ENCODE data around the gene COQ8A.

The COQ8A gene

GRCh38 chr1:226986496-226987178, 46.5 kb downstream of the COQ8A start:
- WGBS (ENCODE audit: extremely low coverage, insufficient coverage, insufficient read length): no CpG with 5 or more reads among the region's 21 CpGs
- no peak overlapping the region for H3K4ac ChIP-seq (ENCODE audit: low read depth, low read length)
- H3K9ac ChIP-seq (ENCODE audit: low read length): no peak overlapping the region
- H3K4me2 ChIP-seq (ENCODE audit: low read length): no peak overlapping the region
- H3K4me1 ChIP-seq (ENCODE audit: control insufficient read depth in 1 of 2, insufficient read depth in 2 of 2, low read length in 2 of 2): peaks cover 9 to 15% of the 10 kb centered on the region in 2 experiments
- H3K14ac ChIP-seq (ENCODE audit: low read length): no peak overlapping the region
- no peak overlapping the region for H3K23ac ChIP-seq (ENCODE audit: low read length)
- H3K27ac ChIP-seq (ENCODE audit: low read depth, low read length): no peak overlapping the region
- no peaks in the 10 kb centered on the region for H3K79me2 ChIP-seq (ENCODE audit: control insufficient read depth, insufficient read depth, low read length, poor library complexity)
- peaks cover 3 to 5% of the 10 kb centered on the region in 2 experiments for H3K36me3 ChIP-seq (ENCODE audit: control insufficient read depth in 1 of 2, insufficient read depth in 2 of 2, low read length in 2 of 2)
- DNase-seq: no peak
- H4K12ac ChIP-seq (ENCODE audit: low read depth, low read length): no peak overlapping the region
- no peak overlapping the region for H2BK120ac ChIP-seq (ENCODE audit: insufficient read depth, low read length, poor library complexity)
- no peaks in the 10 kb centered on the region for H3K79me1 ChIP-seq (ENCODE audit: low read length)
- no peaks in the 10 kb centered on the region for H3K27me3 ChIP-seq (ENCODE audit: insufficient read depth, low read length)
- H2AK5ac ChIP-seq (ENCODE audit: low read length): no peak overlapping the region
- H2AFZ ChIP-seq (ENCODE audit: insufficient read depth, low read length, poor library complexity): no peak overlapping the region
- no peak overlapping the region for H3K4me3 ChIP-seq (ENCODE audit: low read depth, low read length)
- no peak overlapping the region for H4K8ac ChIP-seq (ENCODE audit: low read depth, low read length)
- H3K9me3 ChIP-seq (ENCODE audit: insufficient read depth, low read depth, low read length): no peaks in the 10 kb centered on the region
- no peak overlapping the region for H4K91ac ChIP-seq (ENCODE audit: low read depth, low read length)
- no peak overlapping the region for H3K18ac ChIP-seq (ENCODE audit: low read length)
- H2BK12ac ChIP-seq (ENCODE audit: low read length): no peak overlapping the region
- no peak overlapping the region for H2BK5ac ChIP-seq (ENCODE audit: low read depth, low read length, poor library complexity)

- Histone ChIP-seq H3K27me3 (ENCODE audit: insufficient read depth, low read length) (no peaks in the 10 kb centered on the region), H4K91ac (ENCODE audit: low read depth, low read length) (no peak overlapping the region), H3K9ac (ENCODE audit: low read length) (no peak overlapping the region), H2BK5ac (ENCODE audit: low read depth, low read length, poor library complexity) (no peak overlapping the region), H3K18ac (ENCODE audit: low read length) (no peak overlapping the region), H3K4me2 (ENCODE audit: low read length) (no peak overlapping the region), H3K36me3 (ENCODE audit: control insufficient read depth in 1 of 2, insufficient read depth in 2 of 2, low read length in 2 of 2) (peaks cover 3 to 5% of the 10 kb centered on the region in 2 experiments), H2BK12ac (ENCODE audit: low read length) (no peak overlapping the region), H3K79me1 (ENCODE audit: low read length) (no peaks in the 10 kb centered on the region), H3K4ac (ENCODE audit: low read depth, low read length) (no peak overlapping the region), H3K4me3 (ENCODE audit: low read depth, low read length) (no peak overlapping the region), H3K4me1 (ENCODE audit: control insufficient read depth in 1 of 2, insufficient read depth in 2 of 2, low read length in 2 of 2) (peaks cover 9 to 15% of the 10 kb centered on the region in 2 experiments), H2BK120ac (ENCODE audit: insufficient read depth, low read length, poor library complexity) (no peak overlapping the region), H4K8ac (ENCODE audit: low read depth, low read length) (no peak overlapping the region), H2AK5ac (ENCODE audit: low read length) (no peak overlapping the region), H3K79me2 (ENCODE audit: control insufficient read depth, insufficient read depth, low read length, poor library complexity) (no peaks in the 10 kb centered on the region), H3K14ac (ENCODE audit: low read length) (no peak overlapping the region), H4K12ac (ENCODE audit: low read depth, low read length) (no peak overlapping the region), H3K27ac (ENCODE audit: low read depth, low read length) (no peak overlapping the region), H3K23ac (ENCODE audit: low read length) (no peak overlapping the region), H3K9me3 (ENCODE audit: insufficient read depth, low read depth, low read length) (no peaks in the 10 kb centered on the region), H2AFZ (ENCODE audit: insufficient read depth, low read length, poor library complexity) (no peak overlapping the region)
- no peak for DNase-seq
- no CpG with 5 or more reads among the region's 8 CpGs for whole genome bisulfite sequencing (ENCODE audit: extremely low coverage, insufficient coverage, insufficient read length)
Measured at GRCh38 chr1:226987179-226987536, 47.1 kb downstream of the COQ8A start.

- Histone ChIP-seq H3K4ac (ENCODE audit: low read depth, low read length) (no peak overlapping the region), H3K4me3 (ENCODE audit: low read depth, low read length) (no peak overlapping the region), H3K36me3 (ENCODE audit: control insufficient read depth in 1 of 2, insufficient read depth in 2 of 2, low read length in 2 of 2) (peaks cover 3 to 7% of the 10 kb centered on the region in 2 experiments), H3K23ac (ENCODE audit: low read length) (no peak overlapping the region), H3K27me3 (ENCODE audit: insufficient read depth, low read length) (no peaks in the 10 kb centered on the region), H4K12ac (ENCODE audit: low read depth, low read length) (no peak overlapping the region), H3K79me2 (ENCODE audit: control insufficient read depth, insufficient read depth, low read length, poor library complexity) (no peaks in the 10 kb centered on the region), H3K27ac (ENCODE audit: low read depth, low read length) (no peak overlapping the region), H2BK12ac (ENCODE audit: low read length) (no peak overlapping the region), H3K4me2 (ENCODE audit: low read length) (no peak overlapping the region), H2BK5ac (ENCODE audit: low read depth, low read length, poor library complexity) (no peak overlapping the region), H3K9me3 (ENCODE audit: insufficient read depth, low read depth, low read length) (no peaks in the 10 kb centered on the region), H3K4me1 (ENCODE audit: control insufficient read depth in 1 of 2, insufficient read depth in 2 of 2, low read length in 2 of 2) (peaks cover 9 to 15% of the 10 kb centered on the region in 2 experiments), H4K91ac (ENCODE audit: low read depth, low read length) (no peak overlapping the region), H3K79me1 (ENCODE audit: low read length) (no peaks in the 10 kb centered on the region), H3K9ac (ENCODE audit: low read length) (no peak overlapping the region), H2AFZ (ENCODE audit: insufficient read depth, low read length, poor library complexity) (no peak overlapping the region), H2BK120ac (ENCODE audit: insufficient read depth, low read length, poor library complexity) (no peak overlapping the region), H2AK5ac (ENCODE audit: low read length) (no peak overlapping the region), H3K18ac (ENCODE audit: low read length) (no peak overlapping the region), H4K8ac (ENCODE audit: low read depth, low read length) (no peak overlapping the region), H3K14ac (ENCODE audit: low read length) (no peak overlapping the region)
- no CpG with 5 or more reads among the region's 16 CpGs for WGBS (ENCODE audit: extremely low coverage, insufficient coverage, insufficient read length)
- DNase-seq: no peak
Measured at GRCh38 chr1:226987623-226988333, 47.7 kb downstream of the COQ8A start.

GRCh38 chr1:226988334-226988666, 48.2 kb downstream of the COQ8A start:
- Histone ChIP-seq H2BK5ac (ENCODE audit: low read depth, low read length, poor library complexity) (no peak overlapping the region), H2AK5ac (ENCODE audit: low read length) (no peak overlapping the region)
- WGBS (ENCODE audit: extremely low coverage, insufficient coverage, insufficient read length): no CpG with 5 or more reads among the region's 3 CpGs

More at GRCh38 chr1:226988334-226988666, 48.2 kb downstream of the COQ8A start:
- Histone ChIP-seq H3K36me3 (ENCODE audit: control insufficient read depth in 1 of 2, insufficient read depth in 2 of 2, low read length in 2 of 2) (peaks cover 3 to 7% of the 10 kb centered on the region in 2 experiments), H2BK12ac (ENCODE audit: low read length) (no peak overlapping the region), H3K4ac (ENCODE audit: low read depth, low read length) (no peak overlapping the region), H3K27ac (ENCODE audit: low read depth, low read length) (no peak overlapping the region), H3K18ac (ENCODE audit: low read length) (no peak overlapping the region), H3K27me3 (ENCODE audit: insufficient read depth, low read length) (no peaks in the 10 kb centered on the region), H2BK120ac (ENCODE audit: insufficient read depth, low read length, poor library complexity) (no peak overlapping the region), H3K4me1 (ENCODE audit: control insufficient read depth in 1 of 2, insufficient read depth in 2 of 2, low read length in 2 of 2) (peaks cover 9 to 15% of the 10 kb centered on the region in 2 experiments), H4K8ac (ENCODE audit: low read depth, low read length) (no peak overlapping the region), H3K4me3 (ENCODE audit: low read depth, low read length) (no peak overlapping the region), H3K9ac (ENCODE audit: low read length) (no peak overlapping the region), H3K9me3 (ENCODE audit: insufficient read depth, low read depth, low read length) (no peaks in the 10 kb centered on the region), H3K23ac (ENCODE audit: low read length) (no peak overlapping the region), H4K91ac (ENCODE audit: low read depth, low read length) (no peak overlapping the region), H2AFZ (ENCODE audit: insufficient read depth, low read length, poor library complexity) (no peak overlapping the region), H4K12ac (ENCODE audit: low read depth, low read length) (no peak overlapping the region), H3K79me2 (ENCODE audit: control insufficient read depth, insufficient read depth, low read length, poor library complexity) (no peaks in the 10 kb centered on the region), H3K14ac (ENCODE audit: low read length) (no peak overlapping the region), H3K4me2 (ENCODE audit: low read length) (no peak overlapping the region), H3K79me1 (ENCODE audit: low read length) (no peaks in the 10 kb centered on the region)
- DNase-seq: peak in 1 of 2 donors; percentile 30

All from trophoblast cell (in vitro differentiated cells and primary cell).